HG02852 (cell line): Measurements from ENCODE around the gene CHAC2.
"Not testable (repeated sequence)": the region's sequence is repeated elsewhere in the genome, so short reads cannot be mapped to it uniquely, and the experiment has no call there.

Source experiments
- ATAC-seq: cut with Tn5 transposase; IDR thresholded peaks from one replicate; pipeline ENCODE4 v1.9.1; 2021; ENCODE audit warnings: mild to moderate bottlenecking, moderate library complexity; ENCODE audit not compliant: unreplicated experiment

The CHAC2 gene

DNA sequence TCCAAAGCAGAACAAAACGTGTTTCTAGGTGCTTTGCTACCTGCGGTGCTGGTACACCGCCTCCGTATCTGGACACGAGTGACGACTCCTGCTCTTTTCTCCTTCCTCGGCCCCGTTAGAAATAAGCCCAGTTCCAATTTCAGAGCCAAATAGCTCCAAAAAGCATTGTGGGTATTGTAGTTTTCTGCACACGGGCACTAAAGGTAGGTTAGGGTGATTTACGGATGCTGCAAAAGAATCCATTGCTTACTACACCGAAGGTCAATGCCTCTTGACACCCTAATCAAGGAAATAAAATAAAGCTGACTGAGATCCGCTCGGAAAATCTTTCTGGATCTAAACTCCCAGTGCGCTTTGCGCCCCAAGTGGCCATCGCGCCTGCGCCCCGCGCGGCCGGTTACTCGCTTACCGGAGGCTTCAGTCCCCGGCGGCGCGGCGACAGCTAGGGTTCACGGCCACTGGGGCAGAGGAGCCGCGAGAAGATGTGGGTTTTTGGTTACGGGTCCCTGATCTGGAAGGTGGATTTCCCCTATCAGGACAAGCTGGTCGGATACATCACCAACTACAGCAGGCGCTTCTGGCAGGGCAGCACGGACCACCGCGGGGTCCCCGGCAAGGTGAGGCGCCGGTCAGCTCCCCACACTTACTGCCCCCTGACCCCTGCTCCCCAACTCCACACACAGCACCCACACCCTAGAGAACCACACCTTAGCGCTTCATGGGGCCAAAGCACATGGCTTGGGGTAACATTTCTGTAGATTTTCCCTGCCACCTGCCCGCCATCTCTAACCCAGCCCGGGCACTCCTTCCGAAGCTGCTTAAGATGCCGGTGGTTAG lies at the start of gene CHAC2:
TSS of gene CHAC2 (plus strand) at position 400 of the 837 bp plus-strand sequence. CDS start at position 483, 83 bp downstream.
- ATAC-seq = peak; percentile 94

DNA sequence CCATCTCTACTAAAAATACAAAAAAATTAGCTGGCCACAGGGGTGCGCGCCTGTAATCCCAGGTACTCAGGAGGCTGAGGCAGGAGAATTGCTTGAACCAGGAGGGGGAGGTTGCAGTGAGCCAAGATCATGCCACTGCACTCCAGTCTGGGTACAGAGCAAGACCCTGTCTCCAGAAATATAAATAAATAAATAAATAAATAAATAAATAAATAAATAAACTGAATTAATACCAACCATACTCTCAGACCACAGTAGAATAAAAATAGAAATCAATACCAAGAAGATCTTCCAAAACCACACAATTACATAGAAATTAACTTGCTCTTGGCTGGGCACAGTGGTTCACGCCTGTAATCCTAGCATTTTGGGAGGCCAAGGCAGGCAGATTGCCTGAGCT lies 46.7 kb upstream of the CHAC2 start:
- not testable (repeated sequence) for ATAC-seq

DNA sequence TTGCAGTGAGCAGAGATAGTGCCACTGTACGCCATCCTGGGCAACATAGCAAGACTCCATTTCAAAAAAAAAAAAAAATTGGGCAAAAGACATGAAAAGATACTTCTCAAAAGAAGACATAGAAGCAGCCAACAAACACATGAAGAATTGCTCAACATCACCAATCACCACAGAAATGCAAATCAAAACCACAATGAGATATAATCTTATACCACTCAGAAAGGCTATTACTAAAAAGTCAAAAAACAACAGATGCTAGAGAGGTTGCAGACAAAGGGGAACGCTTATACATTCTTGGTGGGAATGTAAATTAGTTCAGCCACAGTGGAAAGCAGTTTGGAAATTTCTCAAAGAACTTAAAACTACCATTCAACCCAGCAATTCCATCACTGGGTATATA lies 43.1 kb upstream of the CHAC2 start:
- ATAC-seq = no peak

DNA sequence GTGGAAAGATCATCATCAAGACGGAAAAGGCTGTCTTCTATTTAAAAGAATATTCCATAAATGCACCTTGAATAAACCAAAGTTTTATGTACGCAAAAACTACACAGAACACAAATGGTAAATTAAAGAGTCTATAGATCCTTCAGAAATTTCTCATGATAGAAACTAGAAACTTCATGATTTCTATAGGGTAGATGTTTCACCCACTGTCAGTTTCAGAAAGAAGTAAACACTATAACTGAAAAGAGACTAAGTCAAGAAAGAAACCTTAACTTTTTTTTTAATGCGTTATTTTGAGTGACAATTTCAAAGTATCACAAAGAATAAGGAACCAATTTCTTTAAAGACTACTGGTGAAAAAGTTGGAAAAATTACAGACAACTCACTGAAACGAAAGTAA lies 41.9 kb upstream of the CHAC2 start:
- no peak for ATAC-seq

DNA sequence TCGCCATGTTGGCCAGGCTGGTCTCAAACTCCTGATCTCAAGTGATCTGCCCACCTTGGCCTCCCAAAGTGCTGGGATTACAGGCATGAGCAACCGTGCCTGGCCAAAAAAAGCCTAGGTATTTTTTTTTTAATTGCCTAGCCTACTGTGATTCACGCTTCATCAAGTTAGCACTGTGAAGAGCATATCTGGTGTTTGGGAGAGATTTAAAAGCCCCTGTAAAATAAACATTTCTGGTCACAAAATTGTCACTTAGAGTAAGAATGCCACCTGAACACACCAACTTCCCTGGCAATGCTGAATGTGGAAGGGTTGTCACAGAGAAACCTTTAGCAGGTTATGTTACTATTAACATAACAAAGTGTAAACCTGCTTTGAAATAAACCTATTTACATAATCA lies 39.7 kb upstream of the CHAC2 start:
- ATAC-seq = no peak

DNA sequence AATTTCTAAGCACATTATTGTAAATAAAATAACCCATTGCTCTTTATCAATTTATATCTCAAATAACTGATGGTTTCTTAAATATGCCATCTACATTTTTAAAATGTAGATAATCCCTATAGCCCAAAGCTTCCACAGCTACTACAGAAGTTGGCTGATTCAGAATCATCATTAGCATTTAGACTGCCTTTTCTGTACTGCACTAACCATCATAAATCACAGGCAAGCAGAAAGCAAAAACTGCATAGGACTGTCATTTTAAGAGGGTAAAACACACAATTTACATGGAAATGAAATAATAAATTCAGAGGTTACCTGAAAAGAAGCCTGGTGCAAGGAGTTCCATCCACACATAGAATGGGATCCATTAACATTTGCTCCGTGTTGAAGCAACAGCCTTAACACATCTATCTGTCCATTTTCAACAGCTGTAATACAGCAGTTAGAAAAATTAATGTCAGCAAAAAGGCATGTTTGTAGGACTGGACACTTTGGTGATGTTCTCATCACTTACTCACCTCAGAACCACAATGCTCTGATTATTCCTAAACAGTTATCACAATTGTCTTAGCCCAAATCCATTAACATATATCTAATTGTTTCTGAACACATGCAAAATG lies 38.4 kb upstream of the CHAC2 start:
- no peak for ATAC-seq

DNA sequence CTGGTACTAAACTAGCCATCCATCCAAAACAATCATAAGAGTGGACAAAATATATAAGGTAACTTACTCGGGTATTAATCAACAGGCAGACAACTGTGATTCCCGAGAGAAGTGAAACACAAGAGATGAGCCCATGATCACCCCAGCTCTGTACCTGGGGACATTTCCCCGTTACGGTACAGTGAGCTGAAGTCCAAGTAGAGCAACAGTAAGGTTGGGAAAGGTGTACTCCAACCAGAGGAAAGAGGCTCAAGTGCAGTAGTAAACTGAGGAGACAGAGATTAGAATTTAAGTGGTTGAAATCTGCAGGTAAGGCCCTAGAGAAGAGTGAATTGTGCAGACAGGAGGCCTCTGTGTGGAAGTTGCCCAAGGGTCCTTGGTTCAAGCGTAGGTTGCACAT lies 30.5 kb upstream of the CHAC2 start:
- ATAC-seq = no peak

DNA sequence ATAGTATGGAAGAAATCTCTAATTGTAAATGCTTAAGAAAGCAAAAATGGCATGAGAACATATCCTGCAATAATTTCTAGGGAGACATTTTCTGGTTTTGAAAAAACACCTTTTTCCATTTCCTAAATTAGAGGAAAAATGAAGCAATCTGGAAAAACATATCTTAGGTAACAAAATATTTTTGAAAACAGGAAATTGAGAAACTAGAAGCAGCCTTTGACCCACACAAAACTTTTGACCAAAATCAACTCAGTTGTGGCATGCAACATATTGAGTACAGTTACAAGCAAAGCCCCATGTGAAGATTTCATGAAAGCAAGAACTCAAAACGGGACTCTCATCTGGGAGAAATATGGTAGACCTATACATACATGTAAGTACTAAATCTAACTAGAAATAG lies 28.6 kb upstream of the CHAC2 start:
- ATAC-seq = no peak

DNA sequence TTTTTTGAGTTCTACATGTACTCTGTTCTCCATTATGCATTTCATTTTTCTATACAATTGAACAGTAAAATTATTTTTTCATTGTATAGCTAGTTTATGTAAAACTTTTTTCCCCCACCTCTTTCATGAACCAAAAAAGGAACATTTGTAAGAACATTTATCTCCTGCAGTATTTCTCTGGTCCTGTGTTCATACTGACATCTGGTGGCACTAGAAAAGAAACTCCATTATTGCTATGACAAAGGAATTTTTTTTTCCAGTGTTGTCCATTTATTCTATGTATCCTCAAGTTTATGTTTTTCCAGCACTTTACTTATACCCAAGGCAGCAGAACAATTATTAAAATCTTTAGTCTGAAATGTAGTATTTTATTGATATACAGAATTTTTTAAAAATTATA lies 27.4 kb upstream of the CHAC2 start:
- ATAC-seq = no peak

DNA sequence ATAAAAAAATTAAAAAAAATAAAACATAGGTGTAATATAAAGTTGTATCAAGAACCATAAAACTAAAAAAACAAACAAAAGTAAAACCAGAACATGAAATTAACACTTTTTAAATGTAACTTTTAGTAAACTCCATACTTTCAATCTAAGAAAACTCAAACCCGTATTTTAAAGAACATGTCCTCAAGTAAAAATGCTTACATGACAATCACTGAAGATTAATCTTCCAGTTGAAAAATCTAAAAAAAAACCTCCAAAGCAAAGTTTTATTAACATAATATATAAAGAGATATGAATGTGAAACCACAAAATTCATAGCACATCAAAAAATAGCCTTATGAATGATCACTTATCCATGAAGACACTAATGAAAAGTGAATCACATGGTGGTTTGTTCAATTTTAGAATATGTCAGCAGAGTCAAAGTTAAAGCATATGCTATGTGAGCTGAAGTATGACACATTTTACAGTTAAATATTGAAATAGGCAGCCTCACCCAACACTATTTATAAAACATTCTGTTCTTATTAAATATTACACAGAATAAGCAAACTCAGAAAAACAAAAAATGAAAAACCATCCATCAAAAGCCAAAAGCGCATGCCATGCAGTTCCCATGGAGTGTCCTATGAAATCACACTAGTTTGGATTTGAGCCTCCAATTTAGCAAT lies 23.1 kb upstream of the CHAC2 start:
- no peak for ATAC-seq

DNA sequence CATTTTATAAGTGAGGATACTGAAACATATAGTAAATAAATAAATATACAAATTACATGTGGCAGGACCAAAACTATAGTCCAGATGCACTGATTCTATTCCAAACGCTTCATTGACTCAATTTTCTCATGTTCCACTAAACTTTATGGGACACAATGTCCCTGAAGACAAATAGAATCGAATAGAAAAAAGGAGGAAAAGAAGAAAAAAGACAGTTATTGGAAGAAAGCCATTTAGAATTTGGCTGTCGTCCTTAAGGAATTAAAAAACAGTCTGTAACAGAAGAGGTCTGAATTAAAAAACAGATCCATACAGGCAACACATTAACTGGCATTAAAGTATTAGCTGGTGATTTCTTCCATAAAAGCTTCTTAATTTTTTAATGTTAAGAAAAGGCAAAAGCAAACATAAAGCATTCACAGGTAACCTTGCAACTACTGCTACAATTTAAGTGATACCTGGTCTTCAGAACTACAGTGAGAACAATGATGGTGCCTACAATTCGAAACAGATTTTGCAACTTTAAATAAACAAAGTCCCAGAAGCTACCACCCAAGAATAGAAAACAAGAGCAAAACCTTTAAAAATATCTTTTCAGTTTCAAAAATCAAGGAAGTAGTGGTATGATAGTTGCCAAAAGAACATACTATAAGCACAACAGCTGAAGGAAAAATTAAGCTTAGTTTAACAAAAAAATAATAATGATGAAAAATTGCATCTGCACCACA lies 17.4 kb upstream of the CHAC2 start:
- no peak for ATAC-seq

DNA sequence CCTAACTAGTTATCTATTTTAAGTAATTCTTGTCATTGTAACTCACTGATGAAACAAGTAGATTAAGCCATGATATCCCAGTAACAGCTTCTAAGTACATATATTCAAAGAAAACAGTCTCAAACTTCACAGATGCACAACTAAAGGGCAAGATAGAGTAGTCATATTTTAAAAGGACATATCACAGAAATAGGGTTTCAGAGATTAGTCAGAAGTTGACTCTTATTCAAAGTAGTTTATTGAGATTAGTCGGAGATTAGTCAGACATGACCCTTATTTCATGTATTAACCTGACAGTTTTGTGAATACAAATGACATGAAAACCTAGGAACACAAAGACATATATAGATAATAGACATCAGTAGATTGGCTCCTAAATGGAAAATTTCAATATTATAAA lies 15.9 kb upstream of the CHAC2 start:
- ATAC-seq = peak; percentile 92

DNA sequence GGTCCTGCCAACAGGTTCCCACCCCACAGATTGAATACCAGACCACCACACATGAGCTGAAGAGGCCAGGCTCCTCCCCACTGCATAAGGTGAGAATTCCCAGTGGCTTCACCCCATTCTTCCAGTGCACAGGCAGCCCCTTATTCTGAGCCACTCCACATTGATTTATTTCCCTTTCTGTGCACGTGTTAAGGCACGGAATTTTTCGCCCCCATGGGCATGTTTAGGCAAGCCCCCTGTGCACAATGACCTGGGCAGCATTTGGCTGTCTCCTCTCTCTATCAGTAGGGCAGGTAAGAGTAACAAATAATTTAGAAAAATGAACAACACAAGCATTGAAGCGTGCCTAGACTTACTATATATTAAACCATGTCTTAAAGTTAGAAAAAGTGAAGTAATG lies 15.2 kb upstream of the CHAC2 start:
- ATAC-seq = no peak

DNA sequence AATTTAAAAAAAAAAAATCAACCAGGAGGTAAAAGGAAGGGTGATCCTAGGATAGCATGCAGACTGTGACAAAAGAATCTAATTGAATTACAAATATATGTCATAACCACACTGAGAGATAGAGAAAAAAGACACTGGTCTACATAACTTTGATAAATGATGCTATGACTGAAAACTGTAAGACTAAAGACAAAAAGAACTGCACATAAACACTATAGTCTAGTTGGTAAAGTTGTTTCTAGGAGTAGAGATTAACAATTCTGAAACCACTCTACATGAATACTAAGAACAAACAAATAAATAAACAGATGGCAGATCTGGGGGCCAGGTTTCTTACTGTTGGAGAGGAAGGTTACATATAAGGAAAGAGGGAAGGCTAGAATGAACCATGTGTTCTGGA lies 14.6 kb upstream of the CHAC2 start:
- ATAC-seq = no peak

DNA sequence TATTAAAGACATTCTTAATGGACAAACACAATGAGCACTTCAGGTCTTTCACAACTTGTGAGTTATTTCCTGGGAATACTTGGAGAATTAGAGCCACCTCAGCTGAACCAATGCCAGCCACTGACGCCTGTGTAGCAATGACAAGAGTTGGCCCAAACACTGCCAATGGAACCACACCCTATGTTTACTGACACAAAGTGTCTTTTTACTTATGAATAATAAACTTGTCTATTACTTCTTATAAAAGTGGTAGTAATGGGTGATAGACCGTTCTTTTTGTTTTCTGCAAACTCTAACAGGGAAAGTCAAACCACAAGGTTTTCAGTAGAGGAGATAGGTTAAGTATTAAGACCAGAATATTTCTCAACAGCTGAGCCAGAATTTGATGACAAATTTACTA lies 12.5 kb upstream of the CHAC2 start:
- ATAC-seq = no peak

DNA sequence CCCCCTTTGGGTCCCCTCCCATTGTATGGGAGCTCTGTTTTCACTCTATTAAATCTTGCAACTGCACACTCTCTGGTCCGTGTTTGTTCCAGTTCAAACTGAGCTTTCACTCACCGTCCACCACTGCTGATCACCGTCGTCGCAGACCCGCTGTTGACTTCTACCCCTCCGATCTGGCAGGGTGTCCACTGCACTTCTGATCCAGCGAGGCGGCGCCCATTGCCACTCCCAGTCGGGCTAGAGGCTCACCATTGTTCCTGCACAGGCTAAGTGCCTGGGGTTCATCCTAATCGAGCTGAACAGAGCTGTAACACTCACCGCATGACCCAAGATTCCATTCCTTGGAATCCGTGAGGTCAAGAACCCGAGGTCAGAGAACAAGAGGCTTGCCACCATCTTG lies 11.0 kb upstream of the CHAC2 start:
- ATAC-seq = no peak

DNA sequence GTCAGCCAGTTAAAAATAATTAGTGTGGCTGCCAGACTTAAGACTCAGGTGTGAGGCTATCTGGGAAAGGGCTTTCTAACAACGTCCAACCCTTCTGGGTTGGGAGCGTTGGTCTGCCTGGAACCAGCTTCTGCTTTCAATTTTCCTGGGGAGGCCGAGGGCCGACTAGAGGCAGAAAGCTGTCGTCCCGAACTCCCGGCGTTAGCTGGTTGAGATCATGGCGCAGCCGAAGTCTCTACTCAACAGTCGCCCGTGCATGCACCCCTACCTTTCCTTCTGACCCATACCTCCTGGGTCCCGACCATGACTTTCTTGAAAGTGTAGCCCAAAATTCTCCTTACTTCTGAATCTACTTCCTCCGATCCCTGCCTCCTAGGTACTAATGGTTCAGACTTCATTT lies 10.4 kb upstream of the CHAC2 start:
- not testable (repeated sequence) for ATAC-seq

DNA sequence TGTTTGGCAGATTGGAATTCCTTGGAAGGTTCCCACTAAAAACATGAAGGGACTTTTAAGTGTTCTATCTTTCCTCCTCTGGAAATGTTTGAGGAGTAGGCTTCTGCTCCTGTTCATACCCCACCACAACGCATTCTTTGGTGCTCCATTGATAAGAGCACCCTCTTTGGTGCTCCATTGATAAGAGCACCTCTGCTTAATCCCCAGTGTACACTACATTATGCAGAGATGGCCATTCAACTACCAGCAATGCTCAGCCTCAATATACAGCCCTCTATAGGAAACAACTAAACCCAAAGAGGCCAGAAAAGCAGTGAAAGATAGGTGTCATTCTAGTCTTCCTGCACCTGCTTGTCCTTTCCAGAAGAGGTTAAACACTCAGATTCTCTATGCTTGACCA lies 1.8 kb upstream of the CHAC2 start:
- ATAC-seq = no peak

DNA sequence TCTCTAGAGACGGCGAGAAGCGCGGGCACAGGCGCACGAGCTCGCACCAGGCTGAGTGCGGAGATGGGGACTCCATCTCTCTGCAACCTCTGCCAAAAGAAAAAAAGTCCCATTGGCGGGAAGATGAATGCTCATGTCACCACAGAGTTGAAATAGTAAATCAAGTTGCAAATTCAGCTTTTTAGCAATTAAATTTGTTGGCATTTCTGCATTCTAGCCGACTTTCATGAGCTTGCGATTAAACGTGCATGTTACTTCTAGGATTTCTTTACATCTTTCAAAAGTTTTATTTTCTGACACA lies 588 bp downstream of the CHAC2 start:
- peak; percentile 43 for ATAC-seq

DNA sequence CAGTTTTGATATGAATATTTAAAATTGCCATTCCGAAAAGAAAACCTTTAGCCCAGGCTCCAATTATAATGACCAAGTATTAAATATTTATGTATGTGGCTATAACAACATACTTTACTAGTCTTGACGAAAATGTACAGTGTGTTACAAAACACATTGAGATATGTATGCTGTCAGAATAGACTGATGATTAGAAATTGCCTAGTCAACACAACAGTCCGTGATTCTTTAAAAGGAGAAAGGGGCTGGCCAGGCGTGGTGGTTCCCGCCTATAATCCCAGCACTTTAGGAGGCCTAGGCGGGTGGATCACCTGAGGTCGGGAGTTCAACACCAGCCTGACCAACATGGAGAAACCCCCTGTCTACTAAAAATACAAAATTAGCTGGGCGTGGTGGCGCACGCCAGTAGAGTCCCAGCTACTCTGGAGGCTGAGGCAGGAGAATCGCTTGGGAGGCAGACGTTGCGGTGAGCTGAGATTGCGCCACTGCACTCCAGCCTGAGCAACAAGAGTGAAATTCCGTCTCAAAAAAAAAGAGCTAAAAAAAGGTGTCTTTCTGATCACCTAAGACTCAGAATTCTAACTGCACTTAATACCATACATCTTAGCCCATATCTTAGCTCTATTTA lies 1.8 kb downstream of the CHAC2 start:
- ATAC-seq = no peak

DNA sequence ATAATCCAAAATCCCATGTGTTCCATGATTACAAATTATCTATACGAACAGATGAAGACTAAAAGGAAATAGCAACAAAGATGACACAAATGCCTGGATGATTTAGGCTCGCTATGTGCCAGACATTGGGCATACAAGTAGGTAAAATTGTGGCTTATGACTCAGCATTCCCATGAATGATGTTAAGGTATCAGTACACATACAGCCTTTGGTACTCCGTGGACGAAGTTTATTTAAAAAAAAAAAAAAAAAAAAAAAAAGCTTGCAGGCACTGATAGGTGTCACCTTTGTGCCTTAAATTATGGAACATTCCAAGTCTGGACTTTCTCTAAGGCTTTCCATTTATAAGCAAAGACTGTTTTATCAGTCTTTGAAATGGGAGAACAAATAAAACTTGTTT lies 2.7 kb downstream of the CHAC2 start:
- ATAC-seq = no peak
